NCI-H446 treated with DMSO at 0.1 percent for 48 hours (cell line): ENCODE results near the gene VDR.
"Not testable (repeated sequence)": the region's sequence is repeated elsewhere in the genome, so short reads cannot be mapped to it uniquely, and the experiment has no call there.

ENCODE experiments used
- DNase-seq: peaks from one replicate; lab custom pipeline; 2025; lab: John Stamatoyannopoulos, UW

VDR gene

DNA sequence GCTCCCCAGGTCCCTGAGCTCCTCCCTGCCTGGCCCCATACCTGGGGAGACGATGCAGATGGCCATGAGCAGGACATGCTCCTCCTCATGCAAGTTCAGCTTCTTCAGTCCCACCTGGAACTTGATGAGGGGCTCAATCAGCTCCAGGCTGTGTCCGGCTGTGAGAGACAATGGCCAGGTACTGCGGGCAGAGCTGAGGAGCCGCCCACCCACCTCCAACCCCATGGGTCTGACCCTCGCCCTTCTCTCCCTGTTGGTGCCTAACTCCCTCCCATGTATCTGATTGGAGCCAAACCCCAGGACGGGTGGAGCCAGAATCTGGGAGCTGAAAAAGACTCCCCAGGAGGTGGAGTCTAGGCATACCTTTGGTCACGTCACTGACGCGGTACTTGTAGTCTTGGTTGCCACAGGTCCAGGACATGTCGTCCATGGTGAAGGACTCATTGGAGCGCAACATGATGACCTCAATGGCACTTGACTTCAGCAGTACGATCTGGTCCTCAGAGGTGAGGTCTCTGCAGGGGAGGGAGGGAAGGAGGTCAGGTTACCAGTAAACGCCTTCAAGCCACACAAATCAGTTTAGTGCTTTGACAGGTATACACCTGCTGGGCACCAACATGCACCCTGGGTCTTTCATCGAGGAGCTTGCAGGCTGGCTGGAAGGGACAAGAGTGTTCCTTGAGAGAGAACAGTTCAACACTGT is 58.3 kb downstream of the VDR start:
- no peak for DNase-seq

- DNase-seq = no peak
These were observed 59.7 kb downstream of the VDR start for GRCh38 chr12:47845081-47845480.

DNA sequence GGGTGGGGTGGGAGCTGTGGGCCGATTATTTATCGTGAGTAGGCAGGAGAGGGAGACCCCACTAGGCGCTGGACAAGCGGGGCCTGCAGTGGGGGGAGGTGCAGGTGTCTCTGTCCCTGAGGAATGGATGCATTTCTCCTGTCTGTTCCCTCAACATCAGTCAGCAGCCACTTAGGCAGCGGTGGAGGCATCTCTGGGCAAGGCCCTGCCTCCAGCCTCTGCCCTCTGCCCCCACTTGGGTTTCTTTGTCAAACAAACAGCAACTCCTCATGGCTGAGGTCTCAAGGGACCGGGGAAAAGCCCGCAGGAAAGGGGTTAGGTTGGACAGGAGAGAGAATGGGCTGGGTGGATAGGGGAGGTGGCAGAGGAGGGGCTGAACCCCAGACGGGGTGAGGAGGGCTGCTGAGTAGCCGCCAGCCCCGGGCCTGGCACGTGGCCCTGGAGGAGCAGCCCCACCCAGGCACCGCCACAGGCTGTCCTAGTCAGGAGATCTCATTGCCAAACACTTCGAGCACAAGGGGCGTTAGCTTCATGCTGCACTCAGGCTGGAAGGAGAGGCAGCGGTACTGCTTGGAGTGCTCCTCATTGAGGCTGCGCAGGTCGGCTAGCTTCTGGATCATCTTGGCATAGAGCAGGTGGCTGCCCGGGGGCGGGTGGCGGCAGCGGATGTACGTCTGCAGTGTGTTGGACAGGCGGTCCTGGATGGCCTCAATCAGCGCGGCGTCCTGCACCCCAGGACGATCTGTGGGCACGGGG is 60.4 kb downstream of the VDR start:
- no peak for DNase-seq

- DNase-seq = no peak
These were observed 61.4 kb downstream of the VDR start for GRCh38 chr12:47843226-47843980.

GRCh38 chr12:47842543-47842942 is 62.3 kb downstream of the VDR start:
- not testable (repeated sequence) for DNase-seq

DNA sequence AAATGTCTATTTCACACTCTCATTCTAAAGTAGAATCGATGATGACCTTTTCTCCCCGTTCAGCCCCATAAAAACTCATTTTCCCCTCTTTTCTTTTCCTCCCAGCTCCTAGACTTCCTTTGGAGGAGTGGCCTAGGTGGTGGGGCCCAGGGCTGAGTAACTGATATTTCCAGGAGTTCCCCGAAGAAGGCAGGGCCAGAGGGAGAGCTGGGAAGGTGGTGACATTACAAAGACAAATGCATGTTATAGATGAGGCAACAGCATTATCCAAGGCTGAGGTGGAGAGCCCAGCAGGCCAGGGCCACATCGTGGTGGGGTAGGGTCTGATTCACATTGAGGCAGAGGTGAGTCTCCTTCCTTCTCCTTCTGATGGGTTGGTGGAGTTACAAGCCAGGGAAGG is 62.9 kb downstream of the VDR start:
- no peak for DNase-seq

DNA sequence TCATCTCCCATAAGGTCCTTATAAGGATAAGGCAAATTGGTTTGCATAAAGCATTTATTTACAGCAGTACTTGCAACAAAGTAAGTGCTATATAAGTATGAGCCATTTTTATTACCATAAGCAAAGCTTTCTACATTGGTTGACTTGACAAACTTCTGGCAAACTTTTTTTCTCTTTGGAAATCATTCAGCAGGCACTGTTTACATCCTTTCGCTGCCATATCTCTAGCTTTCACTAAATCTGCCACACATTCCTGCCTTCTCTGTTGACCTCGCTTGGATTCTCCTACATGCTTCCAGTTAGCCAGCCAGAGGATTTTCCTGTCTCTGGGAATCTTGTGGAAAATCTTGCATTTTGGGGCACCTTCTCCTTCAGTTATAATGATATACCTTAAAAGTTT is 63.3 kb downstream of the VDR start:
- no peak for DNase-seq

DNA sequence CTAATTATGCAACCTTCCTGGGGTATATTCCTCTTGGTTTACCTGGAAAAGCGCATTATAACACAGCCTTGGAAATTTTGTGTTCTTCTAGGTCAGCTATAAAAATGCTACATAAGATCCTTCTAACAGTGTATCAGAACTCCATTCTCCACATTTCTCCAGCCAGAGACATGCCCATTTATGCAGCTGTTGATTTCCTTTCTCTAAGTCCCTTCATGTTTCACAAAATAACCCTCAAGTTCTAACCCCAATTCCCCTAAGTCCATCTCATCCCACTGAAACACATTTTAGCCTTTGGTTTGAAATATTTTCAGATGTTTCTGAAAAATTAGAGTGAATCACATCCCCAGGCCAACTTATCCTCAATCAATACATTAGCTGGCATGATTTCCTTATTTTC is 64.2 kb downstream of the VDR start:
- no peak for DNase-seq

DNA sequence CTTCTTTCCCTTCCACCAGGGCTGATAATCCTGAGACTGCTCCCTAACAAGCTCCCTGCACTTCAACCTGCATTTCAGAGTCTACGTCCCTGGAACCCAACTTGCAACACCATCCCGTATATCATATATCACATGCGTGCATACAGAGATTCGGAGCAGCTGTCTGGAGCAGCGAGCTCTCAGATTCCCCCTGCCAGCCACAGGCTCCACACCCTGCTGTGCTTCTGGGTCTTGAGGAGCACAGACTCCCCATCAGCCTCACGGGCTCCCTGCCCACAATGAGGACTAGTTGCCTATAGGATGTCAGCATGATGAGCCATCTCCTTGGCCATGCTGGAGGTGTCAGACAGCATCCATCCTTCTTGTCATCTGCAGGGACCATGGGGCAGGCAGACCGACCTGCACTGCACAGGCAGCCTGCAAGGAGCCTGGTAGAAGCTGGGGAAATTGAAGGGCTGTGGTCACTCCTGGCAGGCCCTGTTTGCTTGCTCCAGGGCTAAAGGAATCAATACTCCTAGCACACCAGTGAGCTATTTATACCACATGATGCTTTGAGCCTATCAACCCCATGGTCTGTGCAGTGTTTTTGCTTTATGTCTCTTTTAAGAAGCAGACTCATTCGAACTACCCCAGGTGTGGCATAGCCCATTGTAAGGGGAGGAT is 65.4 kb downstream of the VDR start:
- no peak for DNase-seq

GRCh38 chr12:47838286-47838931 is 66.4 kb downstream of the VDR start:
- no peak for DNase-seq

GRCh38 chr12:47837190-47838171 is 67.3 kb downstream of the VDR start:
- DNase-seq = no peak

DNA sequence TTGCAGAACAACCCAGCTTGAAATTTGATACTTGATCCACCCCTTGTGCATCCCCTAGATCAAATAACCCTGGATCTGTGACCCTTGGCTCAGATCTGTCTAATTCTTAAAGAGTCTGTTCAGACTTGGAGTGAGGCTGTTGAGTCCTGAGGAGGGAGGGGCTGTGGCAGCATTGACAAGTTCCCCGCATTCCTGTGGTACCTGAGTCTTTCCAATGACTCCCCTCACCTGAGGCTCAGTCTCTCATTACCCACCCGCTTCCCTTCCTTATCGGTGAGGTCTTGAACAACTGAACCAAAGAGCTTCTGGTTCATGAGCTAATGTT is 69.0 kb downstream of the VDR start:
- no peak for DNase-seq

- no peak for DNase-seq
These were observed 69.6 kb downstream of the VDR start for GRCh38 chr12:47835006-47835830.

GRCh38 chr12:47834199-47834903 is 70.4 kb downstream of the VDR start:
- no peak for DNase-seq

DNA sequence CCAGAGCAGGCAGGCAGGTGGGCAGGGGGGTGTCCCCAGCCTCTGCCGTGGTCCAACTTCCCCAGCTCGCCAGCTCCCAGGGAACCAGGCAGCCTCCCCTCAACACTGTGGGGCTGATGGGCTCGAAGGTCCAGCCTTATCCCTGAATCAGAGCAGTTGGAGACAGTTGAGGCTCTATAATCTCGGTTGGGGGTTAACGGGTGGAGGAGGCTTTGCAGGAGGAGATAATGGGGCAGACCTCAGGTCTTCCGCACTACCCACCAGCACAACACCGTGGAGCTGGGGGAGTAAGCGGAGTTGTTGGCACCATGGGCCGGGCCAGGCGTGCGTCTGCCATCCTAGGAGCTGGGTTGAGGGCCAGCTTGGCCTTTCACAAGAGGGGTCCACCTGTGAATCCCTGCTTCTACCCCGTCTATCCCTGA is 71.2 kb downstream of the VDR start:
- no peak for DNase-seq

DNA sequence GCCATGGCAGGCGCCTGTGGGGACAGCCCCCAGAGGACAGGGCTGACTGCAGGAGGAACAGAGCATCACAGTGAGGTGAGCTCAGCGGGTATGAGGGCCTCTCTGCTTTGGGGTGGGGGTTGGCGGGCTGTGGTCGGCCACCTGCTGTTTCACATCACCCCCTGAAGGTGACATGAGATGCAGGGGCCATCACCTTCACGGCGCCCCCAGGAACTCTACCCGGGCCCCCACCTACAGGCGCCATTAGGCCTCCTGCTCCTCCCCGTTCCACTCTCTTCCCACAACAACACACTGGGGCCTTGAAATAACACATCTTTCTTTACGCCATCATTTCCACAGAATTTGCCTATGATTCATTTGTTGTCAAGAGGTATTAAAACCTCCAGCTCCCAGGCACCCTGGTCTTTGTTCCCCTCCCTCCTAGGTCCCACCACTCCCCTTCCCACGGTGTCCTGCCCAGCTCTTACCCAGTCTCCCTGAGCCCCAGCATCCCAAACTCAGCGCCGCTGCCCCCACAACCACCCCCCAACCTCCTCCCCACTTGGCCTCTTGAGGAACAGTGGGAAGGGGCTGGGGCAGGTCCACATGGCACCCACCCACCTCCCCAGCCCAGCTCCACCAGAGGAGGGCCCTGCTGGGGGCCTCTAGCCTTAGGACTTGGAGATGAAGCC is 72.4 kb downstream of the VDR start:
- no peak for DNase-seq

DNA sequence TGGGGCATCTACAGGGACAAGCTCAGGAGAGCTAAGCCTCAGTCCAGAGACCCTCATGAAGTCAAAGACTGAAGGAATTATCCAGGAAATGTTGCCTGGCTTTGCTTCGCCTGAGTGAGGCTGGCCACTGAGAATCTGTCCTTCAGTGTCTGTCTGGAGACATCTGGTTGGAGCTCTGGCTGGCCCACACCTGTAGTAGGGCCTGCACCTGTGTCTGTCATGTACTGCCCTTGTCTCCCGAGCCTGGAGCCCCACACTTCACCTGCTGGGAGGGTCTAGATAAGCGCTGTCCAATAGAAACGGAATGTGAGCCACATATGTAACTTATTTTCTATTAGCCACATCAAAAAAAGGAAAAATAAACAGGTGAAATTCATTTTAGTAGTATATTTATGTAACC is 75.2 kb downstream of the VDR start:
- DNase-seq = no peak

DNA sequence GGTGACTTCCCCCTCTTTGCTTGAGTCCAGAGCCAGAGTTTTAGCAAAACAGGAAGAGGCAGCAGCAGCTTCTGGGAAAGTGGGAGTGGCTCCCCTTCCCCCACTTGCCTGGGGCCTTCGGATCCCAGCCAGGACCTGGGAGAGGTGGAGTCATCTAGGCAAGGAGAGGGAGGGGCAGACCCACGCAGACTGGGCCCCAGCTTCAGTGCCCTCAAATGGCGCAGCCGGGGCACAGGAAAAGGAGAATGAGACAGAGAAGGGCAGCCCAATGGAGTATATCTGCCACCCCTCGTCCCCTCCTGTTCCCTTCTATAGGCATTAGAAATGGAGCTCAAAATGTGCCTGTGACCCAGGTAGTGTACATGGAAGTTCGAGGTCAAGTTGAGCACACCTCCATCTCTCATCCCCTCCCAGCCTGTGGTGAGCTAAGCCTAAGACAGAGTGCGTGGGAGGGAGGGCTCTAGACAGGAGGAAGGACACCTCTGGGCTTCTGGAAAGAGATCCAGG is 75.8 kb downstream of the VDR start:
- no peak for DNase-seq
